Islet of Langerhans (tissue), 1 donor: ENCODE results near the gene PRRC1.
"Not testable (repeated sequence)": the region's sequence is repeated elsewhere in the genome, so short reads cannot be mapped to it uniquely, and the experiment has no call there.

Experiments used
- FAIRE-seq: peaks from one replicate; lab custom pipeline; 2011; peaks lifted over from hg19 to GRCh38; lab: Jason Lieb, UNC

PRRC1 gene

GRCh38 chr5:127517480-127518318, at the start of gene PRRC1:
PRRC1 (plus strand) TSS chr5:127517640; CDS start chr5:127523480, 5,840 bp downstream.
- no peak for FAIRE-seq

GRCh38 chr5:127471211-127471610, 46.2 kb upstream of the PRRC1 start:
- no peak for FAIRE-seq

- no peak for FAIRE-seq
Measured at GRCh38 chr5:127472700-127473099, 44.7 kb upstream of the PRRC1 start.

- FAIRE-seq, result no peak
Measured at GRCh38 chr5:127486471-127486870, 31.0 kb upstream of the PRRC1 start.

- FAIRE-seq, result peak; percentile 95
Measured at GRCh38 chr5:127492854-127493738, 24.3 kb upstream of the PRRC1 start.

- FAIRE-seq, result no peak
Measured at GRCh38 chr5:127498548-127498947, 18.9 kb upstream of the PRRC1 start.

- no peak for FAIRE-seq
Measured at GRCh38 chr5:127505905-127506304, 11.5 kb upstream of the PRRC1 start.

GRCh38 chr5:127506616-127507015, 10.8 kb upstream of the PRRC1 start:
- no peak for FAIRE-seq

GRCh38 chr5:127508644-127509373, 8.6 kb upstream of the PRRC1 start:
- FAIRE-seq, result no peak

- no peak for FAIRE-seq
Measured at GRCh38 chr5:127513408-127513970, 4.0 kb upstream of the PRRC1 start.

GRCh38 chr5:127514816-127515215, 2.6 kb upstream of the PRRC1 start:
- FAIRE-seq, result no peak

GRCh38 chr5:127515693-127516440, 1.6 kb upstream of the PRRC1 start:
- no peak for FAIRE-seq

- FAIRE-seq, result no peak
Measured at GRCh38 chr5:127517110-127517479, 345 bp upstream of the PRRC1 start.

GRCh38 chr5:127518319-127518621, 830 bp downstream of the PRRC1 start:
- FAIRE-seq, result peak; percentile 17

- FAIRE-seq, result no peak
Measured at GRCh38 chr5:127519527-127519926, 2.1 kb downstream of the PRRC1 start.

- no peak for FAIRE-seq
Measured at GRCh38 chr5:127521138-127521770, 3.8 kb downstream of the PRRC1 start.

- peak; percentile 85 for FAIRE-seq
Measured at GRCh38 chr5:127525181-127525580, 7.7 kb downstream of the PRRC1 start.

GRCh38 chr5:127529904-127530682, 12.7 kb downstream of the PRRC1 start:
- FAIRE-seq, result no peak

GRCh38 chr5:127536687-127537086, 19.2 kb downstream of the PRRC1 start:
- no peak for FAIRE-seq

GRCh38 chr5:127540553-127540952, 23.1 kb downstream of the PRRC1 start:
- FAIRE-seq, result not testable (repeated sequence)
